ENCODE results near the gene SLC25A36. TPM values are rescaled to one million over a fixed set of nuclear protein-coding genes. Genes with fewer than 3 reads are reported as not detected.
"Not testable (repeated sequence)": the region's sequence is repeated elsewhere in the genome, so short reads cannot be mapped to it uniquely, and the experiment has no call there.

The SLC25A36 gene
- total RNA-seq, 1 experiment from 2014 or later = 34.2 TPM

DNA sequence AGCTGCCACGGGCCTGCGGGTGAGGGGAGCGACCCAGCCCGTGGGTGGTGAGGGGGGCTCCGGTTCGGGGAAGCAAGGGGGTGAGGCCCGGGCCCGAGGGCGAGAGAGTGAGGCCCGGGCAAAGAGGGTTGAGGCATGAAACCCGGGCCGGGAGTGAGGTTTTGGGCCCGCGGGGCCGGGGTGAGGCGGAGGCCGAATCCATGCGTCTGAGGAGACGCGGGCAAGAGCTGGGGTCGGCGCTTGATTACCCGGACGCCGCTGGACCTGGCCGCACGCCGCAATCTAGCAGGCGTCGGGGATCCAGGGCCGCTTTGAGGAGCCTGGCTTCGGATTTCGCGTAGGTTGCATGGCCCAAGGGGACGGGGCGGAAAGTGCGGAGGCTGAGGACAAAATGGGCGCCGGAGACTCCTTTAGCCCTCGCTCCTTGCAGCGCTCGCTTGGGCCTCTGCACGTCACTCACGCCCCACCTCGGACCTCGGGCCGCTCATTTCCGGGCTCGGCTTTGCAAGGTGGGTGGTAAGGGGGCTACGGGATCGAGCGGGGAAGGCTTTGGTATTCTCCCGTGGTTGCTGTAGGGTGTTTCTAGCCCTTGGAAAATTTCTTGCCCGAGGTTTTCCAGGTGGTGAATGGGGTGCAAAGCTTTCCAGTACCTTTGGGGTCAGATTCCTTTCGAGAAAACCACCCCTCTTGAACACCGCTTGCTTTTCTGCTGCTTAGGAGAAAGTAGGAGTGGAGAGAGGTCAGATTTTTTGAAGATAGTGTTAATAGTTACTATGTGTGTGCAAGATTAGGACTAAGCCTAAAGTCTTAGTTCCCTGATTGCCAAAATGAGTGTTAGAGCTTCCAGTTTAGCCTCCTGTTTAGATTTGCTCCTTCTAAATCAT lies 827 bp downstream of the SLC25A36 start:
- Histone ChIP-seq H3K27me3 (replicated peaks) (0 out of 2 replicates have a peak, but pooled peaks cover 7% of the 10 kb centered on the region), H3K4me1 (replicated peaks) (0 out of 2 replicates have a peak, but pooled peaks cover 4% of the 10 kb centered on the region), H3K9me3 (replicated peaks) (no peaks in the 10 kb centered on the region), H3K4me3 (peak overlapping the region; percentile 83), H3K36me3 (peaks cover 8% of the 10 kb centered on the region; the same call in 1 of the 2 replicates), H3K27ac (peak overlapping the region; percentile 81)
- peak; percentile 65 to 66 for DNase-seq (ENCODE audit: low read depth in 1 of 2, low spot score in 2 of 2)

DNA sequence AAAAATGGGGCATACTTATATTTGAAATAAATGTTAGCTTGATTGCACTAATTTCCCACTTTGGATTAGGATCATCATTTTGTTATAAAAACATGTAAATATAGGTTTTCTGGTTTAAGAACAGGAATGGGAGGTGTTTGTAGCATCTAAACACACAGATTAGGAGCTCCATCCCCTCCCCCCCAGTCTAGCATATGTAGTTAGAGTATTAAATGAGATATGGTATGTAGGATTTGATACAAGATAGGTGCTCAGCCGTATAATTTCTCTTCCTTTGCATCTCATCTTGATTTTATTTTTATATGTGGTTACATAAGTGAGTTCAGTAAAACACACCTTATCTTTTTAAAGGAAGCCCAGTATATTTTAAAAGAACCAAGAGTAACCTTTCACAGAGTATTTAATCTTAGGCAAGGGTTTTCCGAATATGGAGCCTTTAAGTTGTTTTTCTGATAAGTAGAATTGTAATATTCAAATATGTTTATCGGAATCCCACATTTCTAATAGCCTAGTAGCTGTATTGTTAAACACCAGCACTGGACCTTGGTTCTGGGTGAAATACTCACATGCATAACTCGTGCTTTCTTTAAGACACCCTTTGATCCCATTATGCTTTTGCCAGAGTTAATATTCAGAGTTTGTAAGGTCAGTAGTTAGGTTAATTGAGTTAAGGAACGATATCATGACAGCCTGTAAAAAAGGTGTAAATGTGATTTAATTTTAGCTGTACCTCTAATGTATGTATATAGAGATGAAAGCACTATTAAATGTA lies 2.3 kb downstream of the SLC25A36 start:
- Histone ChIP-seq H3K4me3 (no peak overlapping the region), H3K27me3 (replicated peaks) (0 out of 2 replicates have a peak, but pooled peaks cover 7% of the 10 kb centered on the region), H3K4me1 (replicated peaks) (0 out of 2 replicates have a peak, but pooled peaks cover 4% of the 10 kb centered on the region), H3K9me3 (replicated peaks) (no peaks in the 10 kb centered on the region), H3K36me3 (peaks cover 8% of the 10 kb centered on the region), H3K27ac (no peak overlapping the region)
- DNase-seq (ENCODE audit: low read depth in 1 of 2, low spot score in 2 of 2) = no peak

DNA sequence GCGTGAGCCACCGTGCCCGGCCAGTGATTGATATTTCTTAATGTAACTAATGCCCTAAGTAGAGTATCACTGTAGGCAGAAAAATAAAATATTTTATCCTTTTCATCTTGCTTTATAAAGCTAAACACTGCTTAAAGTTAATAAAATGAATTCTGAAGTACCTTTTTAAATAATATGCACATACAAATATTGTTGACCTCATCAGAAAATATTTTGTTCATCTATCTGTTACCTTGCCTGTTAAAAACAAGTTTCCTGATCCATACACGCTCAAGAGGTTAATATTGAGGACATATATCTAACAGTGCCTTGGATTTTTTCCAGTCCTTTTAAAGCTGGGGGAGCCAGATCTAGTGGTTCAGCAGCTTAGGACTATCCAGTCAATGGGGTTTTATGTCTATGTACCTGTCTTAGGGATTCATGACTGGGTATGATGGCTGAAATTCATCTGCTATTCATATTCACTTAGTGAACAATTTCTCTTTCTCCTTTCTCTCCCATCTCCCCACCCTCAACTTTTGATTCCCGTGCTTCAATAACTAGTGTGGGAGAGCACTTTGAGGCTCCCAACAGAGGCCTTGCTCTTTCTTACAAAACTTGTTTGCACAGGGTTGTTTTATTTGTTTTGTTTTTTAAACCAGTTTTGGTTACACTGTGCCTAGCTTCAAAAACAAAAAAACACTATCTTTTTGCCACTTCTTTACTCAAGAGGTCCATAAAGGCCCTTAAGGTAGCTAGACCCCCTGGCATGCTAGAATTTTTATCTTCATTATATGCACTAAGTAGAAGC lies 7.0 kb downstream of the SLC25A36 start:
- no peak for DNase-seq (ENCODE audit: low read depth in 1 of 2, low spot score in 2 of 2)
- H3K4me1 ChIP-seq (replicated peaks) = peaks cover 16% of the 10 kb centered on the region
- H3K27ac ChIP-seq = no peak overlapping the region
- H3K9me3 ChIP-seq (replicated peaks) = no peaks in the 10 kb centered on the region
- no peaks in the 10 kb centered on the region for H3K27me3 ChIP-seq (replicated peaks)
- peaks cover 4% of the 10 kb centered on the region; the same call in 1 of the 2 replicates for H3K36me3 ChIP-seq
- no peak overlapping the region for H3K4me3 ChIP-seq

DNA sequence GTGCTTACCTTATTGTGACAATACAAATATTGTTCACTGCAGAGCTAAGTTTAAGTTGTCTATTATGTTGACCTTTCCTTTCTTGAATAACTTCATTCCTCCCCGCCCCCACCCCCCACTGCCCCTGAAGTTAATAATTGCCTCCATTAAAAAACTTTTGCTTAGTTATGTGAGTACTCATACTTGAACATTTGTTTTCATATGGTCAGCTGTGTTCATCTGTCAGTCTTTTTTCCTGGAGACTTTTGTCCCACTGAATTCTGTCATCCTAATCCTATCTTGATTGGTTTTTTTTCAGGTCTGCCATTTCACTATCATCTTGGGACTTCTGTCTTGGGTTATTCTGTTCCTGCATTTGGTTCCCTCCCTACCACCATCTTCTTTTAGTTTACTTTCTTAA lies 8.5 kb downstream of the SLC25A36 start:
- no peaks in the 10 kb centered on the region for H3K27me3 ChIP-seq (replicated peaks)
- no peak for DNase-seq (ENCODE audit: low read depth in 1 of 2, low spot score in 2 of 2)
- H3K4me3 ChIP-seq = no peak overlapping the region
- H3K27ac ChIP-seq = no peak overlapping the region
- no peaks in the 10 kb centered on the region for H3K9me3 ChIP-seq (replicated peaks)
- H3K36me3 ChIP-seq = peaks cover 2% of the 10 kb centered on the region; the same call in 1 of the 2 replicates
- H3K4me1 ChIP-seq (replicated peaks) = peaks cover 20% of the 10 kb centered on the region

DNA sequence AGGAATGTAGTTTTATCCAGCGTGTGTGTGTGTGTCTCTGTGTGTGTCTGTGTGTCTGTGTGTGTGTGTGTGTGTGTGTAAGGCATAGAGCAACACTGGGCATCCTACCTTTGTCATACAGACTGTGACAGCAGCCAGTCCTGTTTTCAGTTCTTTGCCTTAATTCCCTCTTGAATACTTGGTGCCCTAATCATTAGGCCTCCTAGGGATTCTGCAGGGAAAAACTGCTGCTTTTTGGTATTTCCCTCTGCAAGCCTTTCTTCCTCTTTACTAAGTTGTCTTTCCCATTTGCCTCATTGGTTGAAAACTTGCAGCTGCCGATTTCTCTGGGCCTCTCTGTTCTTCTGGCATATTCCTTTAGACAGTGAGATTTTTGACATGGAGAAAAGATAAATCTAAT lies 9.2 kb downstream of the SLC25A36 start:
- Histone ChIP-seq H3K4me3 (no peak overlapping the region), H3K9me3 (replicated peaks) (no peaks in the 10 kb centered on the region), H3K4me1 (replicated peaks) (peaks cover 20% of the 10 kb centered on the region), H3K27ac (no peak overlapping the region), H3K36me3 (no peaks in the 10 kb centered on the region; the same call in 1 of the 2 replicates), H3K27me3 (replicated peaks) (no peaks in the 10 kb centered on the region)
- DNase-seq (ENCODE audit: low read depth in 1 of 2, low spot score in 2 of 2) = no peak

DNA sequence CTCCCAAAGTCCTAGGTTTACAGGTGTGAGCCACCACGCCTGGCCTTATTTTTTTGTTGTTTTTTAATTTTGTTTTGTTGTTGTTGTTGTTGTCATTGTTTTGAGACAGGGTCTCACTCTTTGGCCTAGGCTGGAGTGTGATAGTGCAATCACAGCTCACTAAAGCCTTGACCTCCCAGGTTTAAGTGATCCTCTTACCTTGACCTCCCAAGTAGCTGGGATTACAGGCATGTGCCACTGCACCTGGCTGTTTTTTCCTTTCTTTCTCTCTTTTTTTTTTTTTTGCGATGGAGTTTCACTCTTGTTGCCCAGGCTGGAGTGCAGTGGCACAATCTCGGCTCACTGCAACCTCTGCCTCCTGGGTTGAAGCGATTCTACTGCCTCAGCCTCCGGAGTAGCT lies 10.1 kb downstream of the SLC25A36 start:
- H3K4me1 ChIP-seq (replicated peaks) = peaks cover 20% of the 10 kb centered on the region
- H3K9me3 ChIP-seq (replicated peaks); H3K36me3 ChIP-seq; H3K27me3 ChIP-seq (replicated peaks); DNase-seq (ENCODE audit: low read depth in 1 of 2, low spot score in 2 of 2); H3K27ac ChIP-seq; H3K4me3 ChIP-seq: not testable (repeated sequence)

DNA sequence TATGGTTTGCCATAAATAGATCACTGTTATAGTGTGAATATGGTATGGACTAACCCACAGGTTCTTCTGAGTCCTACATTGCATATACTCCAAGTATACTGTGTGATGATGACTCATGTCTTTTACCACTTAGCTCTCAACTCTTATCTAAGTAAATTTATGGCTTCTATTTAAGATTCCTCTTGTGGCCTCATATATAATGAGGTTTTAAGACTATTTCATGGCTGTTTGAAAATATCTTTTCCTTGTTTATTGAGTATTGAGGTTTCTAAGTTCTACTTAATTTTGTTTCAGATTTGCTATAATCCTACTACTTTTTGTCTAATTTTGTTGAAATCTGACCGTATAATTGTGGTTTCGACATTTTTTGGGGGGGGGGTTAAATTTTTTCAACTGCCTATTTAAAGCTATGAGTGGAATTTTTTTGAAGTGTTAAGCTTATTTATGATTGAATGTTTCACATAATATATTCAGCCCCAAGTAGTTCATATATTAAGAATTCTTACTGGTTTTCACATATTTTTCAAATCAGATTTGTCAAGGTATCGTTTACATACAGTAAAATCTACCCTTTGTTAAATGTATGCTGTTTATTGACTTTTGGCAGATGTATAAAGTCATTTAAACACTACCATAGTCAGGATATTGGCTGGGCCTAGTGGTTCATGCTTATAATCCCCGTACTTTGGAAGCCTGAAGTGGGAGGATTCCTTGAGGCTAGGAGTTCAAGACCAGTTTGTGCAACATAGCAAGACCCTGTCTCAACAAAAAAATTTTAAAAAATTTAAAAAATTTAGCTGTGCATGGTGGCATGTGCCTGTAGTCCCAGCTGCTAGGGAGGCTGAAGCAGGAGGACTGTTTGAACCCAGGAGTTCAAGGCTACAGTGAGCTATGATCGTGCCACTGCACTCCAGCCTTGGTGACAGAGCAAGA lies 11.7 kb downstream of the SLC25A36 start:
- Histone ChIP-seq H3K27ac (no peak overlapping the region), H3K27me3 (replicated peaks) (no peaks in the 10 kb centered on the region), H3K9me3 (replicated peaks) (no peaks in the 10 kb centered on the region), H3K4me1 (replicated peaks) (peaks cover 25% of the 10 kb centered on the region), H3K36me3 (peaks cover 6% of the 10 kb centered on the region; the same call in 1 of the 2 replicates), H3K4me3 (no peak overlapping the region)
- DNase-seq (ENCODE audit: low read depth in 1 of 2, low spot score in 2 of 2) = no peak

DNA sequence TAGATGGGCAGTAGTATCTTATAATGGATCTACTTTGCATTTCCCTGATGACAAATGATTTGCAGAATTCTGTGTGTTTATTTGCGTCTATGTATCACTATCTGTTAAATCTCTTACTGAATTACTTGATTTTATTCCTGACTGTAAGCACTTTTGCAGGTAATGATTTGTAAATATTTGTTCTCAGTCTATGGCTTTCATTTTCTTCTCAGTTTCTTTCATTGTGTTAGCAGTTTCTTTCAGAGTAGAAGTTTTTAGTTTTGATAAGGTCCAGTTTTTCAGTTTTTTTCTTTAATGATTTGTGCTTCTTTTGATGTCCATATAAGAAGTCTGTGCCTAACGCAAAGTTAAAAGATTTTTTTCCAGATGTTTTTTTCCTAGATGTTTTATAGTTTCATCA lies 12.9 kb downstream of the SLC25A36 start:
- Histone ChIP-seq H3K27ac (no peak overlapping the region), H3K4me3 (no peak overlapping the region), H3K36me3 (peaks cover 8% of the 10 kb centered on the region; the same call in 1 of the 2 replicates), H3K4me1 (replicated peaks) (peaks cover 25% of the 10 kb centered on the region), H3K27me3 (replicated peaks) (no peaks in the 10 kb centered on the region), H3K9me3 (replicated peaks) (no peaks in the 10 kb centered on the region)
- DNase-seq (ENCODE audit: low read depth in 1 of 2, low spot score in 2 of 2) = no peak

DNA sequence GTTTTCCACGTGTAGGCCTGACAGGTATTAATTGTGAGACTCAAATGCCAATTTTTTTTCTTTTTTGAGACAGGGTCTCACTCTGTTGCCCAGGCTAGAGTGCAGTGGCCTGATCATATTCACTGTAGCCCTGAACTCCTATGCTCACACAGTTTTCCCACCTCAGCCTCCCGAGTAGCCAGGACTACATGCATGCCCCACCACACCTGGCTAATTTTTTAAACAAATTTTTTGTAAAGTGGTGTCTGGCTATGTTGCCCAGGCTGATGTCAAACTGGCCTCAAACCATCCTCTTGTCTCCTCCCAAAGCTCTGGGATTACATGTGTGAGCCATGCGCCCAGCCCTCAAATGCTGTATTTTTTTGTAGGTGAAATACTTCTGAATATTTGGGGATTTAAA lies 14.0 kb downstream of the SLC25A36 start:
- Histone ChIP-seq H3K9me3 (replicated peaks) (no peaks in the 10 kb centered on the region), H3K27me3 (replicated peaks) (no peaks in the 10 kb centered on the region), H3K4me1 (replicated peaks) (peaks cover 25% of the 10 kb centered on the region), H3K4me3 (no peak overlapping the region), H3K27ac (no peak overlapping the region), H3K36me3 (peaks cover 14% of the 10 kb centered on the region)
- DNase-seq (ENCODE audit: low read depth in 1 of 2, low spot score in 2 of 2) = no peak

DNA sequence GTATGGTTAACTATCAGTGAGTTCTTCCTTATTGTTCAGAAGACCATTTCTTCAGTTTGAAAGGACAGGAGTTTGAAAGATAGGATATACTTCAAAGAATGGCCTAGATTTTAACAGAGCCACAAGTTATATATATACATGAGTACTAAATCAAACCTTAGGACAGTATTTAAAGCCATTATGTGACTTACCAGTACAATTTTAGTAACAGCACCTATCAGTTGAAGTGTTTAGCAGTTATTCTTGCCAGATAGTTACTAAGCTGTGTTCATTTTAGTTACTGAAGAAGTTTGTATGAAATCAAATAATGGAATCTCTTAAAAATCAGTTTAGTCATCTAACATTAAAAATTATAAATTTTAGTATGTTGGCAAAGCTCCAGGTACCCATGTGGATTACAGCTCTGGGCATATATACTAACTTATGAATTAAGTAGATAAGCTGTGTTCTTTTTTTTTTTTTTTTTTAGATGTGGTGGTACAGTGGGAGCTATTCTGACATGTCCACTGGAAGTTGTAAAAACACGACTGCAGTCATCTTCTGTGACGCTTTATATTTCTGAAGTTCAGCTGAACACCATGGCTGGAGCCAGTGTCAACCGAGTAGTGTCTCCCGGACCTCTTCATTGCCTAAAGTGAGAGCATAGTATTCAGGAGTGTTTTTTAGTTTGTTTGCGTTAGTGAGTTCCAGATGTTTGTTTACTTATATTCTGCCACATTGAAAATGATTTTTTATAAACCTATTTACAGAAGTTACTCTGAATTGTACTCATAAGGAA lies 14.6 kb downstream of the SLC25A36 start:
- no peaks in the 10 kb centered on the region for H3K27me3 ChIP-seq (replicated peaks)
- H3K36me3 ChIP-seq = peaks cover 16% of the 10 kb centered on the region
- no peak for DNase-seq (ENCODE audit: low read depth in 1 of 2, low spot score in 2 of 2)
- no peak overlapping the region for H3K27ac ChIP-seq
- H3K4me3 ChIP-seq = no peak overlapping the region
- no peaks in the 10 kb centered on the region for H3K9me3 ChIP-seq (replicated peaks)
- peaks cover 25% of the 10 kb centered on the region for H3K4me1 ChIP-seq (replicated peaks)

DNA sequence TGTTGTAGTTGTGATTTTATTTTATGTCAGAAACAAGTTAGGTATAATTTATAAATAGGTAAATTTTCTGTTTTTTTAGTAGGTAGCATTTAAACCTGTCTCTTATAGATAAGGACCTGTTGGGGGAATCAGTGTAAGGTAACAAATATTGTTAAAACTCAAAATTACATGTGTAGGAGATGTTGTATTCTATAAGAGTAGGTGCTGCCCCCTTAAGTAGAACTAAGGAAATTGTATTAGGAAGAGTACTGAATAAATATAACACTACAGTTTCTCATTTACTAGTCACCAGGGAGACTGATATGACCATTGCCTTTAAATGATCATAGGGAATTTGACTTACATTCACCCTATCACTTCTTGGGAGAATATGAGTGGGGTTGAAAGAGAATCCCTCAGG lies 31.2 kb downstream of the SLC25A36 start:
- no peak overlapping the region for H3K4me3 ChIP-seq
- peaks cover 16% of the 10 kb centered on the region for H3K36me3 ChIP-seq
- H3K4me1 ChIP-seq (replicated peaks) = no peaks in the 10 kb centered on the region
- no peaks in the 10 kb centered on the region for H3K9me3 ChIP-seq (replicated peaks)
- no peak overlapping the region for H3K27ac ChIP-seq
- no peaks in the 10 kb centered on the region for H3K27me3 ChIP-seq (replicated peaks)
- DNase-seq (ENCODE audit: low read depth in 1 of 2, low spot score in 2 of 2) = no peak

DNA sequence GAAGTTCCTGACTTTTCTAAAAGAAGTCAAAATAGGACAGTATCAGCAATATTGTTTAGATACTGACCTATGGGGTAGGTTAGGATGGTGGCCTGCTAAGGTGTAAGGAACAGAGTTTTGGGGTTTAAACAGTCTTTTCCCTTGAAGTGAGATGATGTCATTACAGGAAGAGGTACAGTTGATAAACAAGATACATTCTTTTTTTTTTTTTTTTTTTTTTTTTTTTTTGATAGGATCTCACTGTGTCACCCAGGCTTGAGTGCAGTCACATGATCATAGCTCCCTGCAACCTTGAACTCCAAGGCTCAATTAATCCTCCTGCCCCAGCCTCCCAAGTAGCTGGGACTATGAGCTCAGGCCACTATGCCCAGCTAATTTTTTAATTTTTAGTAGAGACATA lies 33.3 kb downstream of the SLC25A36 start:
- H3K9me3 ChIP-seq (replicated peaks) = no peaks in the 10 kb centered on the region
- H3K4me3 ChIP-seq = no peak overlapping the region
- peaks cover 16% of the 10 kb centered on the region for H3K36me3 ChIP-seq
- H3K4me1 ChIP-seq (replicated peaks) = no peaks in the 10 kb centered on the region
- H3K27me3 ChIP-seq (replicated peaks) = no peaks in the 10 kb centered on the region
- DNase-seq (ENCODE audit: low read depth in 1 of 2, low spot score in 2 of 2) = no peak
- no peak overlapping the region for H3K27ac ChIP-seq

All from SJSA1 (cell line).